Tibial artery (tissue), 4 donors: ENCODE results near the gene ZFAND3.

Experiments used
- DNase-seq, 2 donors: peaks; one replicate each; pipeline ENCODE4 v3.0.0-alpha.2; 2019
- H3K27ac ChIP-seq, 2 donors: fragments of 200-600 bp; sonication (generic) in 1 of 2; 1 replicate in 1 of 2; 2 replicates in 1 of 2; pipeline ENCODE4 v1.5.1; 2018 to 2019; ENCODE audit warnings: mild to moderate bottlenecking in 1 of 2
- H3K27me3 ChIP-seq, 2 donors: fragments of 200-600 bp; sonication (generic) in 1 of 2; one replicate each; pipeline versions ENCODE4 v1.5.1 to v1.6.0; 2016 to 2019
- H3K36me3 ChIP-seq, 3 donors: fragments of 200-600 bp; sonication (generic) in 2 of 3; one replicate each; pipeline ENCODE4 v1.5.1; 2016 to 2019; ENCODE audit warnings: mild to moderate bottlenecking in 2 of 3
- H3K4me1 ChIP-seq, 4 donors: fragments of 200-600 bp; sonication (generic) in 2 of 4; 1 replicate in 3 of 4; 2 replicates in 1 of 4; pipeline ENCODE4 v1.5.1; 2016 to 2019
- H3K4me3 ChIP-seq, 2 donors: fragments of 200-600 bp; sonication (generic) in 1 of 2; 1 replicate in 1 of 2; 2 replicates in 1 of 2; pipeline ENCODE4 v1.5.1; 2018 to 2019; ENCODE audit warnings: mild to moderate bottlenecking in 2 of 2
- H3K9me3 ChIP-seq, 3 donors: fragments of 200-600 bp; sonication (generic) in 1 of 3; one replicate each; pipeline ENCODE4 v1.5.1; 2016 to 2019
- CTCF ChIP-seq, 2 experiments: fragments of 200-600 bp in 1 of 2; fragments of 450-650 bp in 1 of 2; IDR thresholded peaks; one replicate each; pipeline ENCODE4 v1.5.1; 2017 to 2019; ENCODE audit warnings: antibody characterized with exemption in 2 of 2, mild to moderate bottlenecking in 1 of 2, moderate library complexity in 1 of 2
- intact Hi-C: fragments of 100-400 bp; cut with DNase I; formaldehyde crosslinking; loops from one replicate; pipeline ENCODE4 v1.15.0; 2023; ENCODE audit warnings: low total_unique reads

The ZFAND3 gene

DNA sequence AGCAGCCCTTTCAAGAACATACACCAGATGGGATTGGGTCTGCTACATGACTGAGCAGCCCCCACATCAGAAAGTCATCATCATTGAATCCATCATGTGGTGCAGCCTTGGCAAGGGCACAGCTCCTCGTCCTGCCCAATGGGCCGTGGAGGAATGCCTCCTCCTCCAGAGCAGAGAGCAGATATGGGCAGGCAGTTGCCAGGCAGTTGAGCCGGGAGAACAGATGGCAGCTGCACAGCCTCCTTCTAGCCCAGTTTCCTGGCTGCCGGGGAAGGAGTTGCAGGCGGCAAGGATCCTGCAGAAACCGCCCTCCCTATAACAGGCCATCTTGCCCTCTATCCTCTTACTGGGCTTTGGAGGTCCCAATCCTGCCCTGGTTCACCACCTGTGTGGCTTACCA, 11.9 kb upstream of the ZFAND3 start:
- no peaks in the 10 kb centered on the region for H3K9me3 ChIP-seq
- H3K36me3 ChIP-seq = no peaks in the 10 kb centered on the region
- no peak overlapping the region for H3K27ac ChIP-seq
- H3K4me1 ChIP-seq = peaks cover 0 to 6% (median 2%) of the 10 kb centered on the region in 4 donors
- no peak for DNase-seq
- intact Hi-C loops = no loop called here
- no peaks in the 10 kb centered on the region for H3K27me3 ChIP-seq
- H3K4me3 ChIP-seq = no peak overlapping the region
- no peak for TF ChIP-seq CTCF (IDR thresholded peaks at IDR 0.05)

DNA sequence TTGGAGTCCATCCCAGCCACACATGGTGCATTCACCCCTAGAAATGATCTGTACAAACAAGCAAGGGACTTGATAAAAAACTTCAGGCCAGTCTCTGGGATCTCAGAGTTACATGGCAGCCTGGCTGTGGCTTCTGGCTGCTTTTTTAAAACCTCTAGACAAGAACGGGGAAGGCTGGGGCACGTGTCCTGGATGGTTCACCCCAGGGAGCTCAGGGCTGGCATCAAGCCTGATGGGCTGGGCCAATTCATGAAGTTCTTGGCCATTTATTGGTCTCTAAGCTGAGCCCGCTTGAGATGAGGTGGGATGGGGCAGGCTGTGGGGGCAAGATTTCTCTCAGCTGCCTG, 10.4 kb upstream of the ZFAND3 start:
- intact Hi-C loops = no loop called here

DNA sequence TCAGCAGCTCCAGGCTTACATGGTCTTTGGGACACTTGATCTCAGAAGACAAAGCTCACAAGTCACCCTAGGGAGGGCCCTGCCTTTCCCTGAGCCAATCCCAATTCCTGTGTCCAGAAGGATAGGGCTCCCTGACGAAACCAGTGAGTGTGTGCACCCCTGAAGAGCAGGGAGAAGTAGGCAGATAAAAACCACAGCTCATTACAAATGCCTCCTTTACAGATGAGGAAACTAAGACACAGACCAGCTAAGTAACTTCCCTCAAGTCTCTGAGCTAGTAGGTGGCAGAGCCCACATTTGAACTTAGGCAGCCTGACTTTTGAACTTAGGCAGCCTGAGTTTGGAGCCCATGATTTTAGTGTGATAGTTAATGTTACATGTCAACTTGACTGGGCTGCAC, 6.7 kb upstream of the ZFAND3 start:
- no peak overlapping the region for H3K4me3 ChIP-seq
- no peaks in the 10 kb centered on the region for H3K27me3 ChIP-seq
- no peak overlapping the region for H3K27ac ChIP-seq
- no peaks in the 10 kb centered on the region for H3K36me3 ChIP-seq
- no peaks in the 10 kb centered on the region for H3K9me3 ChIP-seq
- TF ChIP-seq CTCF (IDR thresholded peaks at IDR 0.05) = no peak
- DNase-seq = no peak
- intact Hi-C loops = no loop called here
- peaks cover 0 to 10% (median 4%) of the 10 kb centered on the region in 4 donors for H3K4me1 ChIP-seq

More for the DNA sequence above, 10.4 kb upstream of the ZFAND3 start:
- Histone ChIP-seq H3K4me1 (peaks cover 0 to 6% (median 2%) of the 10 kb centered on the region in 4 donors), H3K9me3 (no peaks in the 10 kb centered on the region), H3K27me3 (no peaks in the 10 kb centered on the region), H3K27ac (no peak overlapping the region), H3K36me3 (no peaks in the 10 kb centered on the region), H3K4me3 (no peak overlapping the region)
- DNase-seq = no peak
- no peak for TF ChIP-seq CTCF (IDR thresholded peaks at IDR 0.05)

DNA sequence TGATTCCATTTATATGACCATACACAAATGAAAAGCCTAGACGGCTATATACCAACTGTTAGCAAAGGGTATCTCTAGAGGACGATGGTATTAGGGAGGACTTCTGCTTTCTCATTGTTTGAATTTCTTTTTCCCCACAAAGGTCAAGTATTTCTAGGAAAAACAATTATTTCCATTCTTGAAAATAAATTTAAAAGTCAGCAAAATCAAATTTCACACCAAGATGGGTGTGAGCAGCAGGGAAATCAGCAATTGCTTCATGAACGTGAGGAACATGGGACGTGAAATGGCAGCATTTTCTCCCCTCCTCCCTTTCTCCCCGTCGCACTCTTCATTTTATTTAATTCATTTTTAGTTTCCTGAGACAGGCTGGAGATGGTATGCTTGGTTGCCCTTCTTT, 5.2 kb upstream of the ZFAND3 start:
- Histone ChIP-seq H3K27ac (no peak overlapping the region), H3K36me3 (no peaks in the 10 kb centered on the region), H3K27me3 (no peaks in the 10 kb centered on the region), H3K9me3 (no peaks in the 10 kb centered on the region), H3K4me3 (no peak overlapping the region), H3K4me1 (peaks cover 0 to 10% (median 3%) of the 10 kb centered on the region in 4 donors)
- DNase-seq = no peak
- TF ChIP-seq CTCF (IDR thresholded peaks at IDR 0.05) = no peak
- intact Hi-C loops = no loop called here

GRCh38 chr6:37816599-37817375, 2.7 kb upstream of the ZFAND3 start:
- Histone ChIP-seq H3K4me3 (no peak overlapping the region), H3K36me3 (no peaks in the 10 kb centered on the region), H3K27ac (no peak overlapping the region), H3K4me1 (peaks cover 0 to 22% (median 12%) of the 10 kb centered on the region in 4 donors), H3K27me3 (no peaks in the 10 kb centered on the region), H3K9me3 (no peaks in the 10 kb centered on the region)
- intact Hi-C loops = no loop called here
- no peak for DNase-seq
- no peak for TF ChIP-seq CTCF (IDR thresholded peaks at IDR 0.05)
